SK-N-SH treated with all-trans-retinoic acid at 6 μM for 48 hours (cell line): ENCODE data around the gene UBA52.
A peak's percentile ranks its signal among the peaks of the same experiment; 100 is the strongest.
"Not testable (repeated sequence)": the region's sequence is repeated elsewhere in the genome, so short reads cannot be mapped to it uniquely, and the experiment has no call there.

Experiments used
- ATAC-seq: fragments of 200-7000 bp; cut with Tn5 transposase; 3 replicates; pipeline ENCODE4 v1.9.1; 2020; ENCODE audit warnings: mild to moderate bottlenecking, moderate library complexity
- BACH2 ChIP-seq: fragments of 250-450 bp; sonication (Bioruptor Pico); IDR thresholded peaks from 2 replicates; pipeline ENCODE4 v1.9.0; 2021; ENCODE audit warnings: mild to moderate bottlenecking, borderline replicate concordance
- ESRRG ChIP-seq: fragments of 250-450 bp; sonication (Bioruptor Pico); IDR thresholded peaks from 2 replicates; pipeline ENCODE4 v1.6.1; 2021; ENCODE audit warnings: mild to moderate bottlenecking
- GLIS3 ChIP-seq: fragments of 250-450 bp; sonication (Bioruptor Pico); IDR thresholded peaks from 2 replicates; pipeline ENCODE4 v1.5.0; 2020; ENCODE audit warnings: mild to moderate bottlenecking, moderate library complexity
- ISL1 ChIP-seq: fragments of 250-450 bp; sonication (Bioruptor Pico); IDR thresholded peaks from 2 replicates; pipeline ENCODE4 v2.1.2; 2022; ENCODE audit warnings: mild to moderate bottlenecking, moderate library complexity
- OSR1 ChIP-seq: fragments of 250-450 bp; sonication (Bioruptor Pico); IDR thresholded peaks from 2 replicates; pipeline ENCODE4 v1.8.0; 2022; ENCODE audit warnings: moderate library complexity, mild to moderate bottlenecking, inconsistent platforms
- PPARA ChIP-seq: fragments of 250-450 bp; sonication (Bioruptor Pico); IDR thresholded peaks from 2 replicates; pipeline ENCODE4 v1.5.0; 2020; ENCODE audit warnings: mild to moderate bottlenecking, borderline replicate concordance
- RARB ChIP-seq: fragments of 250-450 bp; sonication (Bioruptor Pico); IDR thresholded peaks from 2 replicates; pipeline ENCODE4 v1.8.0; 2021; ENCODE audit warnings: mild to moderate bottlenecking, moderate library complexity
- SNAI2 ChIP-seq: fragments of 250-450 bp; sonication (Bioruptor Pico); IDR thresholded peaks from 2 replicates; pipeline ENCODE4 v1.5.0; 2020; ENCODE audit warnings: mild to moderate bottlenecking, moderate library complexity
- TCF4 ChIP-seq: fragments of 250-450 bp; sonication (Bioruptor Pico); IDR thresholded peaks from 2 replicates; pipeline ENCODE4 v1.8.0; 2021; ENCODE audit warnings: mild to moderate bottlenecking, moderate library complexity, borderline replicate concordance
- TOX ChIP-seq: fragments of 250-450 bp; sonication (Bioruptor Pico); IDR thresholded peaks from 2 replicates; pipeline ENCODE4 v1.8.0; 2021; ENCODE audit warnings: mild to moderate bottlenecking, moderate library complexity, borderline replicate concordance
- ZC3H10 ChIP-seq: fragments of 250-450 bp; sonication (Bioruptor Pico); IDR thresholded peaks from 2 replicates; pipeline ENCODE4 v1.5.1; 2021; ENCODE audit warnings: mild to moderate bottlenecking, moderate library complexity
- ZFP30 ChIP-seq: fragments of 450-650 bp; formaldehyde crosslinking; IDR thresholded peaks from 2 replicates; pipeline ENCODE4 v1.5.0; 2022; ENCODE audit warnings: mild to moderate bottlenecking, moderate library complexity
- ZNF565 ChIP-seq: fragments of 450-650 bp; formaldehyde crosslinking; conservative IDR thresholded peaks from 2 replicates; pipeline ENCODE4 v1.5.0; 2020; ENCODE audit warnings: low read depth, mild to moderate bottlenecking, moderate library complexity
- ZNF70 ChIP-seq: fragments of 450-650 bp; formaldehyde crosslinking; IDR thresholded peaks from 2 replicates; pipeline ENCODE4 v1.5.0; 2020; ENCODE audit warnings: mild to moderate bottlenecking, moderate library complexity
- ZNF8 ChIP-seq: fragments of 450-650 bp; formaldehyde crosslinking; IDR thresholded peaks from 2 replicates; pipeline ENCODE4 v1.5.0; 2020; ENCODE audit warnings: mild to moderate bottlenecking, moderate library complexity
- TF ChIP-seq, protein P1 (sequence below): fragments of 250-450 bp; sonication (Bioruptor Pico); IDR thresholded peaks from 2 replicates; pipeline ENCODE4 v1.8.0; 2020; ENCODE audit warnings: mild to moderate bottlenecking, moderate library complexity, borderline replicate concordance
- TF ChIP-seq, protein P2 (sequence below): fragments of 250-450 bp; sonication (Bioruptor Pico); IDR thresholded peaks from 2 replicates; pipeline ENCODE4 v1.8.0; 2021; ENCODE audit warnings: low read depth, mild to moderate bottlenecking, moderate library complexity, borderline replicate concordance
- TF ChIP-seq, protein P3 (sequence below): fragments of 250-450 bp; sonication (Bioruptor Pico); IDR thresholded peaks from 2 replicates; pipeline ENCODE4 v1.5.1; 2020; ENCODE audit warnings: low read depth, mild to moderate bottlenecking, moderate library complexity
- TF ChIP-seq, protein P4 (sequence below): fragments of 250-450 bp; sonication (Bioruptor Pico); IDR thresholded peaks from 2 replicates; pipeline ENCODE4 v1.5.1; 2021; ENCODE audit warnings: mild to moderate bottlenecking, moderate library complexity

UBA52 gene

DNA sequence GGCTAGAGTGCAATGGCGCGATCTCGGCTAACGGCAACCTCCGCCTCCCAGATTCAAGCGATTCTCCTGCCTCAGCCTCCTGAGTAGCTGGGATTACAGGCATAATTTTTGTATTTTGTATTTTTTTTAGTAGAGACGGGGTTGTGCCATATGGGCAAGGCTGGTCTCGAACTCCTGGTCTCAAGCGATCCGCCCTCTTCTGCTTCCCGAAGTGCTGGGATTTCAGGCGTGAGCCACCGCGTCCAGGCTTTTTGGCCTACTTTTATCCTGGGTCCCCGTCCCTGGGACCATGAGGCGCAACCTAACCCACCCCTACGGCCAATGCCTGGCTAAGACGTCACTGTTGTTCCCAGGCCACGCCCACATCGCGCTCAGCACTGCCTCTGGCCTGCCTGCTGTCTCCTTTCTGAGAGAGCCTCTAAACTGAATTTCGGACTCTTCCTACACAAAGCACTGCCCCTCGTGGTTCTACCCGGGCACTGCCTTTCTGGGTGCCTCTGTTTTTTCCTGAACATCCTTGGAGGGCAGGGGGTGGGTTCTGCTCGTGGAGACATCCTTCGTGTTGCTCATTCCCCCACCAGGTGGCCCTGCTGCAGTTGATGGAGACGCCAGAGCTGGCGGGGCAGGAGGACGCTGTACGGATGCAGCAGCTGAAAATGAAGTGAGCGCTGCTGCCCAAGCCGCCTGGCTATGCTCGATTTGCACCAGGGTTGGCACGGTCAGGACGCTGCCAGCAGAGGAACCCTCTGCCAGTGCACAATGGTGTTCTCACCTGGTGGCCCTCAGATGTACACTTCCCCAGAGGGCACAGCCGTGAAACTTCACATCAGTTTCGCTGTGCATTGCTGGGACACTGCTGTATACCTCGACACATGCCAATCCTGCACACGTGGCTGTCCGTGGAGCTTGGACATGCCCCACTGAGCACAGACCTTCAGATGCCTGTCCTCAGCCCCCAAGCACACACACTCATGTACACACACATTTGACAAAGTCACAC, 18.9 kb downstream of the UBA52 start:
- ATAC-seq = peak; percentile 59
- TF ChIP-seq, protein P1, sequence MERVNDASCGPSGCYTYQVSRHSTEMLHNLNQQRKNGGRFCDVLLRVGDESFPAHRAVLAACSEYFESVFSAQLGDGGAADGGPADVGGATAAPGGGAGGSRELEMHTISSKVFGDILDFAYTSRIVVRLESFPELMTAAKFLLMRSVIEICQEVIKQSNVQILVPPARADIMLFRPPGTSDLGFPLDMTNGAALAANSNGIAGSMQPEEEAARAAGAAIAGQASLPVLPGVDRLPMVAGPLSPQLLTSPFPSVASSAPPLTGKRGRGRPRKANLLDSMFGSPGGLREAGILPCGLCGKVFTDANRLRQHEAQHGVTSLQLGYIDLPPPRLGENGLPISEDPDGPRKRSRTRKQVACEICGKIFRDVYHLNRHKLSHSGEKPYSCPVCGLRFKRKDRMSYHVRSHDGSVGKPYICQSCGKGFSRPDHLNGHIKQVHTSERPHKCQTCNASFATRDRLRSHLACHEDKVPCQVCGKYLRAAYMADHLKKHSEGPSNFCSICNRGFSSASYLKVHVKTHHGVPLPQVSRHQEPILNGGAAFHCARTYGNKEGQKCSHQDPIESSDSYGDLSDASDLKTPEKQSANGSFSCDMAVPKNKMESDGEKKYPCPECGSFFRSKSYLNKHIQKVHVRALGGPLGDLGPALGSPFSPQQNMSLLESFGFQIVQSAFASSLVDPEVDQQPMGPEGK (CRISPR knock-in tag) = no peak
- TF ChIP-seq, protein P2, sequence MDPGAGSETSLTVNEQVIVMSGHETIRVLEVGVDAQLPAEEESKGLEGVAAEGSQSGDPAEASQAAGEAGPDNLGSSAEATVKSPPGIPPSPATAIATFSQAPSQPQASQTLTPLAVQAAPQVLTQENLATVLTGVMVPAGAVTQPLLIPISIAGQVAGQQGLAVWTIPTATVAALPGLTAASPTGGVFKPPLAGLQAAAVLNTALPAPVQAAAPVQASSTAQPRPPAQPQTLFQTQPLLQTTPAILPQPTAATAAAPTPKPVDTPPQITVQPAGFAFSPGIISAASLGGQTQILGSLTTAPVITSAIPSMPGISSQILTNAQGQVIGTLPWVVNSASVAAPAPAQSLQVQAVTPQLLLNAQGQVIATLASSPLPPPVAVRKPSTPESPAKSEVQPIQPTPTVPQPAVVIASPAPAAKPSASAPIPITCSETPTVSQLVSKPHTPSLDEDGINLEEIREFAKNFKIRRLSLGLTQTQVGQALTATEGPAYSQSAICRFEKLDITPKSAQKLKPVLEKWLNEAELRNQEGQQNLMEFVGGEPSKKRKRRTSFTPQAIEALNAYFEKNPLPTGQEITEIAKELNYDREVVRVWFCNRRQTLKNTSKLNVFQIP = no peak
- TF ChIP-seq TOX (CRISPR knock-in tag) (no peak), RARB (CRISPR knock-in tag) (no peak), GLIS3 (no peak), ZFP30 (CRISPR knock-in tag) (no peak), ZNF70 (CRISPR knock-in tag) (no peak), BACH2 (CRISPR knock-in tag) (no peak), SNAI2 (CRISPR knock-in tag) (no peak), ZC3H10 (CRISPR knock-in tag) (no peak), ZNF565 (no peak), OSR1 (CRISPR knock-in tag) (no peak)
- TF ChIP-seq, protein P3, sequence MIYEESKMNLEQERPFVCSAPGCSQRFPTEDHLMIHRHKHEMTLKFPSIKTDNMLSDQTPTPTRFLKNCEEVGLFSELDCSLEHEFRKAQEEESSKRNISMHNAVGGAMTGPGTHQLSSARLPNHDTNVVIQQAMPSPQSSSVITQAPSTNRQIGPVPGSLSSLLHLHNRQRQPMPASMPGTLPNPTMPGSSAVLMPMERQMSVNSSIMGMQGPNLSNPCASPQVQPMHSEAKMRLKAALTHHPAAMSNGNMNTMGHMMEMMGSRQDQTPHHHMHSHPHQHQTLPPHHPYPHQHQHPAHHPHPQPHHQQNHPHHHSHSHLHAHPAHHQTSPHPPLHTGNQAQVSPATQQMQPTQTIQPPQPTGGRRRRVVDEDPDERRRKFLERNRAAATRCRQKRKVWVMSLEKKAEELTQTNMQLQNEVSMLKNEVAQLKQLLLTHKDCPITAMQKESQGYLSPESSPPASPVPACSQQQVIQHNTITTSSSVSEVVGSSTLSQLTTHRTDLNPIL (CRISPR knock-in tag) = no peak
- TF ChIP-seq, all 23 proteins: peak for 0

DNA sequence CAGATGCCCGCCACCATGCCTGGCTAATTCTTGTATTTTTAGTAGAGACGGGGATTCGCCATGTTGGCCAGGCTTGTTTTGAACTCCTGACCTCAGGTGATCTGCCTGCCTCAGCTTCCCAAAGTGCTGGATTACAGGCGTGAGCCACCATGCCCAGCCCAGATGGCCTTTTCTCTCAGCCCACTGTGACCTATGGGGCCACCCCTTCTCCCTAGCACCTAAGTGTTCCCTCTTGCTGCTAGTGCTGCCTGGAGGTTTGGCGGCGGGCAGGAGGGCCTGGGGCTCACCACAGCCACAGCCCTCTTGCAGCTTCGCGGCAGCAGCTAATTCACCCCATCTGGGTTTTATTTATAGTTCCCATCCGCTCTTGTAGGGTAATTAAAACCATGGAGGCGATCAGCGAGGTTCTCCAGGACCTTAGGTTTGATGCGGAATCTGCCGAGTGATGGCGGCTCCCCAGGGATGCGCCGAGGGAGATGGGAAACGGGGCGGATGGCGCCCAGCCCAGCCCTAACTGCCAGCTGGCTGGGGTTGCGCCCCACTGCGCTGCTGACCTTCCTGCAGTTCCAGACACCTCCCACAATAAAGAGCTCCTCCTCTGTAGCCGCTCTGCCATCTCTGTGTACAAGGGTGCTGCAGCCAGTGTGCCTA, 20.2 kb downstream of the UBA52 start:
- ATAC-seq = no peak
- peak; percentile 71; the same call in 1 of the 2 replicates for TF ChIP-seq TCF4
- no peak for TF ChIP-seq ZNF8 (CRISPR knock-in tag)
- TF ChIP-seq, all 23 proteins: peak for 1

DNA sequence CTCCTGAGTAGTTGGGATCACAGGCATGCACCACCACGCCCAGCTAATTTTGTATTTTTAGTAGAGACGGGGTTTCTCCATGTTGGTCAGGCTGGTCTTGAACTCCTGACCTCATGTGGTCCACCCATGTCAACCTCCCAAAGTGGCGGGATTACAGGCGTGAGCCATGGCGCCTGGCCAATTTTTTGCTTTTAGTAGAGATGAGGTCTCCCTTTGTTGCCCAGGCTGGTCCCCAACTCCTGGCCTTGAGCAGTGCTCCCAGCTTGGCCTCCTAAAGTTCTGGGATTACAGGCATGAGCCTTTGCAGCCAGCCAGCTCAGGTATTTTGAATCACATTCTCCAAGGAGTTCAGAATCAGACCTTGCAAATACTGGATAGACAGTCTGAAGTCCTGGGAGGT, 21.1 kb downstream of the UBA52 start:
- not testable (repeated sequence) for ATAC-seq

DNA sequence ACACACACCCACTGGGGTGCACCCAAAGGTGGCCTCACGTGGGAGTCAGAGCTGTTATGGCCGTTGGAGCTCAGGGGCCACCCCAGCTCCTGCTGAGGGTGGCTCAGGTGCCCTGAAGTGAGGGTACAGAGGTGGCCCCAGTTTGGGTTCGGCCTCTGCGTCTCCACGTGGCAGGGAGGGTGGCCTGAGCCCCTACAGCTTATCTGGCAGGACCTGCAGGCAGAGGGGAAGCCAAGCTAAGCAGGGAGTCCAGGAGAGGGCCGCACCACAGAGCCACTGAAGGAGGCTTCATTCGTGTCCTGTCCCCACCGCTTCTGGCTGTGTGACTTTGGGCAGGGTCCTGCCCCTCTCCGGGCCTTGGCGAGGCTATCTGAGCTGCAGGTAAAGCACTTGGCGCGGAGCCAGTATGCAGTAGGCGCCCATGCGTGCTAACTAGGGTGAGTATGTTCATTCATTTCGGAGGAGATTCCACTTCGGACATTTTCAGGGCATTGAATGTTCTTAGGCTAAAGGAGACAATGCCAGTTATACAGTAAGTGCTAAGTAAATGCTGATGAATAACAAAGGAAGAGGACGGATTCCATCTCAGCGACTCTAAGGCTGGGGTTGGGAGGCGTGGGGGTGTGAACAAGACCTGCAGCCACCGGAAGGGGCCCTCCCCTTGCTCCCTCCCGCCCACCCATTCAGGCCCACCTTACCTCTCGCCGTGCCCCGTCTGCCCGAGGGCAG, 21.9 kb downstream of the UBA52 start:
- TF ChIP-seq, protein P3 (CRISPR knock-in tag) = no peak
- TF ChIP-seq ISL1 (CRISPR knock-in tag) (no peak), ZNF70 (CRISPR knock-in tag) (no peak), ZC3H10 (CRISPR knock-in tag) (no peak), OSR1 (CRISPR knock-in tag) (no peak), TOX (CRISPR knock-in tag) (no peak)
- ATAC-seq = no peak

DNA sequence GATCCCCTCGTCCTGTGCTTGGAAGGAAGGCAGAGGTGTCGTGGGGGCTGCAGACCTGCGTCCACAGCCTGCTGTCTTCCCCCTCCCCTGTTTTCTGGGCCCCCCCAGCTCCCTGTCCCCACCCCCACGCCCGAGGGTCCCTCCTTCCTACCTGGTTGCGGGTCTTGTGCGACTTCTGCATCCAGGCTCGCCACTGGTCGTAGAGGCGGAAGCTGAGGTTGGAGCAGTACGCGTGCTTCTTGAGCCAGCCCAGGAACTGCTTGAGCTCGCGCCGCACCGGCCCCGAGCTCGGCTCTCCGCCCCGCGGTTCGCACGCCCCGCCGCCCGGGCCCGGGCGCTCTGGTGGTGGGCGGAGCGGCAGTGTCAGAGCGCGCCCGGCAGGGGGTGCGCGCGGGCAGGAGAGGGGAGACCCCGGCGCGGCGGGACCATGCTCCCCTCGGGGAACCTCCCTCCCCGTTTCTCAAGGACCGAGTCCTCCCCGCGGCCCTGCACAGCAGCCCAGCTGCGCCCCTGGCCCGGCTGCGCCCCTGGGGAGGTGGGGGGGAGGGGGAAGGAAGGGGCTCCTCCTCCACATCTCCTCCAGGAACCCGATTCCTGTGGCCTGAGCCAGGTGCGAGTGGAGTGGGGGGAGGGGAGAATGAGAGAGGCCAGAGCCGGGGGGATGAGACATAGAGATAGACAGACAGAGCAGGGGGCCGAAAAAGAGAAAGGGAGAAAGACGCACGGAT, 22.6 kb downstream of the UBA52 start:
- no peak for TF ChIP-seq ESRRG (CRISPR knock-in tag)
- no peak for TF ChIP-seq RARB (CRISPR knock-in tag)
- TF ChIP-seq, protein P4, sequence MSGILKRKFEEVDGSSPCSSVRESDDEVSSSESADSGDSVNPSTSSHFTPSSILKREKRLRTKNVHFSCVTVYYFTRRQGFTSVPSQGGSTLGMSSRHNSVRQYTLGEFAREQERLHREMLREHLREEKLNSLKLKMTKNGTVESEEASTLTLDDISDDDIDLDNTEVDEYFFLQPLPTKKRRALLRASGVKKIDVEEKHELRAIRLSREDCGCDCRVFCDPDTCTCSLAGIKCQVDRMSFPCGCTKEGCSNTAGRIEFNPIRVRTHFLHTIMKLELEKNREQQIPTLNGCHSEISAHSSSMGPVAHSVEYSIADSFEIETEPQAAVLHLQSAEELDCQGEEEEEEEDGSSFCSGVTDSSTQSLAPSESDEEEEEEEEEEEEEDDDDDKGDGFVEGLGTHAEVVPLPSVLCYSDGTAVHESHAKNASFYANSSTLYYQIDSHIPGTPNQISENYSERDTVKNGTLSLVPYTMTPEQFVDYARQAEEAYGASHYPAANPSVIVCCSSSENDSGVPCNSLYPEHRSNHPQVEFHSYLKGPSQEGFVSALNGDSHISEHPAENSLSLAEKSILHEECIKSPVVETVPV (CRISPR knock-in tag) = no peak
- no peak for TF ChIP-seq ZNF565
- no peak for TF ChIP-seq ZNF8 (CRISPR knock-in tag)
- TF ChIP-seq ZFP30 (CRISPR knock-in tag) = no peak
- TF ChIP-seq BACH2 (CRISPR knock-in tag) = no peak
- no peak for TF ChIP-seq PPARA (CRISPR knock-in tag)
- TF ChIP-seq TOX (CRISPR knock-in tag) = no peak
- peak; percentile 62 for ATAC-seq
